HS-5 (cell line): ENCODE data around the gene CD28.

Experiments
- DNase-seq: peaks from one replicate; pipeline ENCODE4 v3.0.0-alpha.2; 2012; ENCODE audit warnings: low read depth

The CD28 gene

DNA sequence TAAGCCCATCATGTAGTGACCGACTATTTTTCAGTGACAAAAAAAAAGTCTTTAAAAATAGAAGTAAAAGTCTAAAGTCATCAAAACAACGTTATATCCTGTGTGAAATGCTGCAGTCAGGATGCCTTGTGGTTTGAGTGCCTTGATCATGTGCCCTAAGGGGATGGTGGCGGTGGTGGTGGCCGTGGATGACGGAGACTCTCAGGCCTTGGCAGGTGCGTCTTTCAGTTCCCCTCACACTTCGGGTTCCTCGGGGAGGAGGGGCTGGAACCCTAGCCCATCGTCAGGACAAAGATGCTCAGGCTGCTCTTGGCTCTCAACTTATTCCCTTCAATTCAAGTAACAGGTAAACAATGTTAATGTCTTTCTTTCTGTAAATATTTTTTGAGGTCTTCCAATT, at the start of gene CD28:
Gene CD28 (plus strand): TSS at position 237 of the 400 bp plus-strand sequence. CDS start 58 bp downstream, at position 295.
- DNase-seq: no peak

DNA sequence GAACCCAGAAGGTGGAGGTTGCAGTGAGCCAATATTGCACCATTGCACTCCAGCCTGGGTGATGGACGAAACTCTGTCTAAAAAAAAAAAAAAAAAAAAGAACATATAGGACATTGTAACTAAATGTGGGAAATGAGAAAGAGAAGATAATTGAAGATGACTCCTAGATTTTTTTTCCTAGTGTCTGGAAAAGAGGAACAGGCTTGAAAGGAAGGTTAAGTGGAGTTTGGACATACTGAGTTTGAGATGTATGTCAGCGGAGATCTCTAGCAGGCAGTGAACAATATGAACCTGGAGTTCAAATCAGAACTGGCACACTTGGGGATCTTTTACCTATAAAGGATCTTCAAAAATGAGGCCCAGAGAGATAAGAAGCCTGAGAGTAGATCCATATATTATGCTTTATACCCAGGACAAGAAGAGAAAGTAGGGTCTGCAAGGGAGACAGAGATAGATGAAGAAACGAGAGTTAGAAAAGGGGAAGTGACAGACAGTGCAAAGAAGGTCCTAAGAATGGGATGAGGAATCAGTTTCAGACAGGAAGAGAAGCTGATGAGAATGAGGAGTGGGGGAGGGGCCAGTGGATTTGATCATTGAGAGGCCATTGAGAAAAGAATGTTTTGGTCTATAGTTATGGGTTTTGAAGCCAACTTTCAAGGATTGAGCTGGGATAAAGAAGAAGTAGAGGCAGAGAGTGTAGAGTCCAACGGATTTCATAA, 46.9 kb upstream of the CD28 start:
- DNase-seq: no peak

DNA sequence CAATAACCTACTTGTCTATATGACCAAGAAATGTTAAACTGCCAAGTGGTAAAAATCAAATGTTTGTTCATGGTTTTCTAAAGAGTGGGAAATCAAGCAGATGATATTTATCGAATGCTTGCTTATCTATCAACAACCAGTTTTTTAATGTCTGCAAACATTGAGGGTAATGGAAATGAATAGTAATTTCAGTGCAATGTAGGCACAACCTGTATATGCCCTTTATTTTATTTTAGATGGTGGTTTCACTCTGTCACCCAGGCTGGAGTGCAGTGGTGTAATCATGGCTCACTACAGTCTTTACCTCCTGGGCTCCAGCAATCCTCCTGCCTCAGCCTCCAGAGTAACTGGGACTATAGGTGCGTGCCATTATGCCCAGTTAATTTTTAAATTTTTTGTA, 46.0 kb upstream of the CD28 start:
- DNase-seq: no peak

DNA sequence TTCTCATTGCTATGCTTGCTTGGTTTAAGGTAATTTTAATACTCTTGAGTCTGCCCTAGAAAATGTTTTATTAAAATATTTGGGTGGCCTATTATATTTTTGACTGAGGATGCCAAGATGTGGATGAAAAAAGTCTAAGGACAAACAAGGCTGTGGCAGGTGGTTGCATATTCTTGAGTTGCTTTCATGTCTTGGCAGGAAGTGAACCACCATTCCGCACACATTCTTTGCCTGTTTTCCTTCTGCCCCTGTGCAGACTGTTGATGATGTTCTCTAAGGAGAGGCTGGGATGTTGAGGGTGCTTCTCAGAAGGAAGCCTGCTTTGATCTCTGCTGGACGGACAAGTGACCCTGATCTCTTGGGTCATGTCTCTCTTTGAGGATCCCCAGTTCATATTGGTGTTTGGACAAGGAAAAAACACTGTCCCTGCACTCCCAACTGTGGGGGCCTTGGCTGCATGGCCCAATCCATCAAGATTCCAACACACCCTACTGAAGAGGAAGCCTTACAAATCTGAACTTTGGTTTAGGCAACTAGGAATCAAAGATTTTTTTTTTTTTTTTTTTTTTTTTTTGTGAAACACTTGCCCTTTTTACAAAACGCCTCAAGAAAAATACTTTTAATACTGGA, 45.0 kb upstream of the CD28 start:
- no peak for DNase-seq

DNA sequence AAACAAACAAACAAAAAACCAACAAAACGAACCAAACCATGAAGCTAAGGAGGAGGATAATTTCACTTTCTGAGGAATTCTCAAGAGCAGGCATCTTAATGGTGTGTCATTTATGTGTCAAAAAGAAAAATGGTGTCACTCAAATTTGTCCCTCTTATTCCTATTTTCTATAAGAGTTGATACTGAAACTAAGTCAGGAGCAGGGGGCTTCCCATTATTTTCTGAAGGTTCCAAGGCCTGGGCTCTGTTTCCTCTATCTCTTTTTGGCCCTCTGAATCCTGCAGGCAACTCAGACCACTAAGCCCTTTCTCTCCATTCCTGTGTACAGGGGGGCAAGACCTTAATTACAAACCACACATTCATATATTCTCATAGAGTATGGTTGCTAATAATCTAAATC, 44.0 kb upstream of the CD28 start:
- no peak for DNase-seq

DNA sequence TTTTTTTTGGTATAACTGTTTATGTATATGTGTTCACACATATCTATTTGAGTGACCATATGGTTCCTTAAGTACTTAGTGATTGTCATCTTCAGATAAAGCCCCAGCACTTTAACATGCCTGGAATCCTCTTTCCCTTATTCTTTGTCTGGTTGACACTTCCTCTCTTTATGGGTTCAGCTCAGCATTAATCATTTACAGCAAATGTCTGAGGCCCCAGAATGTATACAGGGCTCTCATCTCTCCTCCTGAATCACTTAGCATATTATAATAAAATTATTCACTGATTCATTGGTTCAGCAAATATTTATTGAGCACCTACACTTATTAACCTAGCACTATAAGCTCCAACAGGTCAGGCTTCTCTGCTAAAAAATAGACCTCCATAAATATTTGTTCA, 43.5 kb upstream of the CD28 start:
- DNase-seq: no peak

DNA sequence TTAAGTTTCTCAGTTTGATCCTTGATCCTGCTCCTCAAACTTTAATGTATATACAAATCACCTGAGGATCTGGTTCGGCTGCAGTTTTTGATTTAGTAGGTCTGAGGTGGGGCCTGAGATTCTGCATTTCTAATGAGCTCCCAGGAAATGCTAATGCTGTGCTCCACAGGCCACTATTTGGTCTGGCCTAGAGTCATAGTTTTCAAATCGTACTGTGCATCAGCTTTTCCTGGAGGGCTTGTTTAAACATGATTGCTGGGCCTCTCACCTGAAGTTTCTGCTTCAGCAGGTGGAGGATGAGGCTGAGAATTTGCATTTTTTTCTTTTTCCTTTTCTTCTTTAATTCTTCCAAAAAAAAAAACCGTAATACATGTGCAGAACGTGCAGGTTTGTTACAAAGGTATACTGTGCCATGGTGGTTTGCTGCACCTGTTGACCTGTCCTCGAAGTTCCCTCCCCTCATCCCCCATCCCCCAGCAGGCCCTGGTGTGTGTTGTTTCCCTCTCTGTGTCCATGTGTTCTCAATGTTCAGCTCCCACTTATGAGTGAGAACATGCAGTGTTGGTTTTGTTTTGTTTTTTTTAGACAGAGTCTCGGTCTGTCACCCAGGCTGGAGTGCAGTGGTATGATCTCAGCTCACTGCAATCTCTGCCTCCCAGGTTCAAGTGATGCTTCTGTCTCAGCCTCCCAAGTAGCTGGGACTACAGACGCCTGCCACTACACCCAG, 42.2 kb upstream of the CD28 start:
- DNase-seq: no peak

DNA sequence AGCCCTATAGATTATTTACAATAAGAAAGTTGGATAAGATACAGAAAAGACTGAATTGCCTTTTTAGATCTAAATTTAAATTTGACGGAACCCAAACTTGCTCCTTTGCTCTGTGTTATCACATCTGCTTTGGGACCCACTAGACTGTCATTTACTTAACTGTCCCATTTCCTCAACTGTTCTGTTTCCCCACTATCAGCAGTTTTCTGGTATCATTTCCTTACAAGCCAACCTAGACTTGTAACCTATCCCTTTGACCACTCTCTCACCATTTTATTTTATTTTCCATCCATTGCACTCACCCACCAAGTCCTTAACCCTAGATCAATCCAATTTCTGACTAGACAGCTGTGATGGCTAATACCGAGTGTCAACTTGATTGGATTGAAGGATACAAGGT, 38.6 kb upstream of the CD28 start:
- DNase-seq: no peak

DNA sequence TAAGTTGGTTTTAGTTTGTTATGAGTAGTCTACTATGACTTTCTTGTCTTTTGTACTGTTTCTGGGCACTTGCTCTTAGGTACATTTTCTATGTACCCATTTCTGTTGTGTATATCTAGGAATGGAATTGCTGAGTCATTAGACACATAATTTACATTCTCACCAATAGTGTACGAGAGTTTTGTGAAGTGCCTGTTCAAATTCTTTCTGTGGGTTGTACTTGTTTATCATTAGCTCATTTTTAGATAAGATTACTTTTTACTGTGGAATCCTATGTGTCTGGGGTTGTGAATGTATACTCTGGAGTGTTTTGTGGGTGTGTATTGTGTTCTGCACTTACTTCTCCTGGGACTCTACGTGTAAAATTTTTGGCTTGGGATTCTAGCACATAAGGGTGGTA, 36.6 kb upstream of the CD28 start:
- DNase-seq: no peak

DNA sequence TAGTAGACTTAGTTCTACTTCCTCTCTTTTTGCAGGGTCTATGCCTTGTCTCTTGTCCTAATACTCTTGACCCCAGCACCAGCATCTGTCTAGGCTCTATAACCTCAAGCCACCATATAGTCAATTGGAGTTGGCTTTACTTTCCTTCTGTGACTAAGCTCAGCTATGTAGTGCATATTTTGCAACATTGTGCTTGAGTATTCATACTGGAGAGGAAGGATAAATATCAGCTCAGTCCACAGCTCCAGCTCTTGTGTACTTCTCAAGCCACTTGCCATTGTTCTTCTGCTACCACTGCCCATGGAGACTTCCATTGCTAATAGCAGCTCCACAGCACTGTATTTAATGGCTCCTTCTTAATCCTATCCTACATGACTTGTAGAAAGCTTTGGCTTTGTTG, 35.5 kb upstream of the CD28 start:
- DNase-seq: no peak

DNA sequence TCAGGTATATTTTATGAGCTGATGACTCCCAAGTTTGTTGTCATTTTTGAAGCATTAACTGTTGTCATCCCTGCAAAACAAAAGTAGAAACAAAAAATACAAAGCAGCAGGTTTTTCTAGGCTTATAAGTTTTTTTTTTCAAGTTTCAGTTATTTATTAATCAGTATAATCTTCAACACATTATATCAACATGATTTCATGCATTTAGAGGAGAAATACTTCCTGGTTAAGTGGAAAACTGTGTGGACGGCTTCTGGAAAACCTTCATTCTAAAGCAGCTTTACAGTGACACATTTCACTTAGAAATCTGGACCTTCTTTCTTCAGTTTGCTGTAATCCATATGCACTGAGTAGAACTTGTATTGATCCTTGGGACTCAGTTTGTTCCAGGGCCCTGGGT, 34.6 kb upstream of the CD28 start:
- DNase-seq: no peak

DNA sequence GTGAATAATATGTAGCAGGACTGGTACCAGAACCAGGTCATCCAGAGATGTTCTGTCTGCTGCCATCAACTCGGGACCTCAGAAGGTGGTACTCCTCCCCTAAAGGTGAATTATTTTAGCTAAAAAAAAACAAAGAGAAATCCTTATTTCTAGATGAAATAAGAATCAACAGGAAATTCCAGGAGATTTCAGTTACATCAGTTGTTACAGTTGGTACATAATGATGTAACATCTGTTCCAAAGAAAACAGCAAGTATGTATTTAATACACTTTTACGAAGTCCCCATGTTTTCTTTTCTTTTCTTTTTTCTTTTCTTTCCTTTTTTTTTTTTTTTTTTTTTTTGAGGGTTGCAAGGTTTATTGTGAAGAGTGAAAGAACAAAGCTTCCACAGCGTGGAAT, 33.6 kb upstream of the CD28 start:
- DNase-seq: no peak

DNA sequence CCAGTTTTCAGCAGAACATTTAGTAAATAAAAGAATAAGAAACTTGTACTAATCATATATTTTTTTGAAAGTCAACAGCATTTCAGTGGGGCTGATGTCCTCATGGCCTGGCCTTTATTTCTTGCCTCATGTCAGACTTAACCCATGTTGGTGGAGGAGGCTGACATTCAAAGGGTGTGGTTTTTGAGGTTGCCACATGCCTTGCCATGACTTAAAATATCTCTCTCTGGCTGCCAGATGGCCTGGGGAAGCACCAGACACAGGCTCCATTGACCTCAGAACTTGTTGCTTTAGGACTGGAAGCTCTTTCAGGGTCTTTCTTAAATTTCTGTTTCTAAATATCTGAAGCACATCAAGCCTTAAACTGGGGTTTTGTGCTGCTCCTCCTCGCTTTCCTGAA, 32.5 kb upstream of the CD28 start:
- no peak for DNase-seq

DNA sequence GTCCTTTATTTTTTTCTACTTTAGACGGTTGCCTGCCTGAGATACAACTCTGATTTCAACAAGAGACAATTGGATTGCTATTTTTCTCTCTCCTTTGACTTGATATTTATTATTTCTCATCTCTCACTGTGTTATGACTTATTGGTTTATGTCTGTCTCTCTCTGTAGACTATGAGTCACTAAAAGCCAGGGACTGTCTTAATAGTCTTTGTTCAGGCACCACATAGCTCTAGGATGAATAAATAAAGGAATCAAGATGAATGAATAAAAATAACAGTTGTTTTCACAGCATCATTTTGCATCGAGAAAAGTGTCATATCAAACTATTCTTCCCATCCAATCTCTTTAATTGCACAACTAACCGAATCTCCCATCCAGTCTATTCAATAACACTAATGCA, 31.4 kb upstream of the CD28 start:
- no peak for DNase-seq

DNA sequence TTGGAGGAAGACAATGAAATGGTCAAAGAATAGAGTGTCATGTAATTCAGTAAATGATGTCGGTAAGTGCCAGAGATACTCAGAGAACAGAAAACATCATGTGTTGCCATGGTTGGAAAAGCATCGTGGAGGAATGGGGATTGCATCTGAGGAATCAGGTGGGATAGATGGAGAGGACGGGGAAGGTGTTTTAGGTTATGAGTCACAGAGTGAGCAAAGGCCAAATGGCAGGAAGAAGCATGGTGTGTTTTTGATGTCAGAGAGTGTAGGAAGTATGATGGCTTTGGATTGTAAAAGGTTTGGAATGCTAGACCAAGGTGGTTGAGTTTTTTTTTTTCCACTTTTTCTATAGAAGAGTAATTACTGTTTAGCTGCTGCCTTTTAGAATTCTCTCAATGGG, 27.5 kb upstream of the CD28 start:
- no peak for DNase-seq

DNA sequence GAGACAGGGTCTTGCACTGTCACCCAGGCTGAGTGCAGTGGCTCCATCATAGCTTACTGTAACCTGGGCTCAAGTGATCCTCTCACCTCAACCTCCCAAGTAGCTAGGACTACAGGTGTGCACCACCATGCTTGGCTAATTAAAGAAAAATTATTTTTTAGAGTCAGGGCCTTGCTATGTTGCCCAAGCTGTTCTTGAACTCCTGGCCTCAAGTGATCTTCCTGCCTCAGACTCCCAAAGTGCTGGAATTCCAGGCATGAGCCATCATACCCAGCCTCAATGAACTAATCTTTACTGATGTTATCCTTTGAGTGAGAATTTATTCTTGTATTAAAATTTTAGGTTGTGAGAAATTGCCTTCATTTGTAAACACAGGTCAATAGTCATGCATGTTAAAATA, 27.0 kb upstream of the CD28 start:
- DNase-seq: no peak

DNA sequence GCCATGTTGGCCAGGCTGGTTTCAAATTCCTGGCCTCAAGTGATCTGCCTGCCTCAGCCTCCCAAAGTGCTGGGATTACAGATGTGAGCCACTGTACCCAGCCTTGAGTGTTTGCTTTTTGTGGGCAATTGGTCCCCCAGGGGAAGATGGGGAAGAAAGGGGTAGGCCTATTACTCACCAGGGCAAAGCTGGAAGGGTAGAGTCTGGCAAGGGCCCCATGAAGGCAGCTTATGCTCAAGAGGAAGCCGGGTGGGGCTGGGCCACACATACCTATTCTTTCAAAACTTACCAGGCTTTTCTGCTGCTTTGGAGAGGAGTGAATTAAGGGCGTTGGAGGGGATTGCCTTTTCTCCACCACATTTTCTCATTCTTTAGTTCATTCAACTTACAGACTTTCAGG, 24.5 kb upstream of the CD28 start:
- no peak for DNase-seq

DNA sequence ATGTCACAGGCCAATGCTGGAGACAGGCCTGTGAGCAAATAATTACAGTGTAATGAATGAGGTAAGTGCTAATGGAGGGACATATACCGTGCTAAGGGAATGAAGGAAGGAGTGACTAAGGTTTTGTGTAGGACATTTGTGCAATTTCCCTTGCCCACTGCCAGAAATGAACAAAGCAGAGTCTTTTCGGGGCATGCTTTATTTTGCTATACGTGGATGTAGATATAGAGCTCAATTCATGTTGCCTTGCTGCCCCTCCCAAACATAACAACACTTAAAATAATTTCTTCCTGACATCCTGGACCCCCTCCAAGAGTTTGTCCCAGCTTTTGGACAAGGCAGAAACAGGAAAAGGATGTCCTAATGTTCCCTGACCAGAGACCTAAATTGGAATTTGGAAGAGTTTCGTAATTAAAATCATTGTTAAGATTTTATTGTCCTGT, 23.7 kb upstream of the CD28 start:
- DNase-seq: no peak

DNA sequence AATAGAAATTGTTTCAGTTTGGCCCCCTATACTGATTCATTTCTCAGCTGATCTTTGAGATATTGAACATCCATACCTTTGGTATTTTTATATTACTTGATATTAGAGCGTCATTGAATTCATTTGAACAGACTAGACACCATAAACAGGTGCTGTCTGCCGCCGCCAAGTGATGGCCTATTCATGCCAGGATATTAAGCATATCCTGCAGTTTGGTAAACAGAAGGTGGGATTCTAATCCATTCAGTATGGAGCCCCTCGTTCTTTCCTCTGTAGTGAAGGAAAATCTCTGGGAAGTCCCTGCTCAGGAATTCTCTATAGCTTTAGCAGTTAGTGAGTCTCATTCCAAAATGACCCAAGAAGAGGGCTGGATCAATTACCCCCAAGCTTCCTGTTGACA, 23.0 kb upstream of the CD28 start:
- no peak for DNase-seq

DNA sequence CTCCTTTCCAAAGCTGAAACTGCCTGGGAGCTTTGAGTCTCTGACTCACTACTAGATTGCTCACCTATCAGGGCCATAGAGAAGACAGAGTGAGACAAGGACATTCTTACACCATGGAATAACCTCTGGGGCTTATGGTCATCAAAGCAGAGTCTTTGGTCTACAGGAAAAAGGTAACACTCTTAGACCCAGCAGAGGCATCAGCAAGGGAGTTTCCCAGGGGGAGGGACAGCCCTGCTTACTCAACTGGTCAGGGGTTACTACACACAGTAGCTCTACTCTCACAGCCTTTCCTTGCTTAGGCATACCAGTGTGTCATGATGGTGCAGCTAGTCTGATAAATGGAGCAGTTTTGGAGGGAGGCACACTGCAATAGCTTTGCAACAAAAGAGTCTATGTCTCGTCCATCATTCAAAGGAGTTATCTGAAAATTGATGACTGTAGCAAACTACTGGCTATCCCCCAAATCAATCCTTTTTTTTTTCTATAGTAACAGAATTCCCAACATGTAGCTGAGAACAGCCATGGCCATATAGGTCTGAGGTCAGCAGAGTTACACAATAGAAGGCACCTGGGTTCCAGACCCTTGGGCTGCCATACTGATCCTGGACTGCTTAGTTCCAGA, 22.4 kb upstream of the CD28 start:
- no peak for DNase-seq

DNA sequence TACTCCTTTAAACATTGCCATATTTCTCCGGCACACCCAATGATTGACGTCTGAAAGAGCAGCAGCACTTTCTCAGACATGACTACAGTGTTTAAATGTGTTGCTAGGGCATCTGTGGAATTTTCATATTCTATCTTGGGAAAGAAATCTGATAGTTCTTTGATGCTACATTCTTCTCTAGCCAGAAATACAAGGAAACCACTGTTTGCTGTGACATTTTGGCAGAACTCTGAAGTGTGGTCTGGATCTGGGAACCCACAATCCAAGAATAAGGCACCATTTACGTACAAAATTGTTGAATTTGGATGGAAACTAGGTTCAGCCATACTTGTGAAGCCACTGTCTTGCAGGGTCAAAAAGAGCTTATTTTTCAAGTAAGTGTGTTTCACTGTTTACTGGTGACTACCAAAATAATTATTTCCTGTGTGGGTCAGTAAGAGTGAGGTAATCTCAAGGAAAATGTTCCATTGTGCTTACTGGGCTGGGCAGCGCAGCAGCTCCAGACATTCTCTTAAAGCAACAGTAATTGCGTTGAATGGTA, 21.3 kb upstream of the CD28 start:
- no peak for DNase-seq

DNA sequence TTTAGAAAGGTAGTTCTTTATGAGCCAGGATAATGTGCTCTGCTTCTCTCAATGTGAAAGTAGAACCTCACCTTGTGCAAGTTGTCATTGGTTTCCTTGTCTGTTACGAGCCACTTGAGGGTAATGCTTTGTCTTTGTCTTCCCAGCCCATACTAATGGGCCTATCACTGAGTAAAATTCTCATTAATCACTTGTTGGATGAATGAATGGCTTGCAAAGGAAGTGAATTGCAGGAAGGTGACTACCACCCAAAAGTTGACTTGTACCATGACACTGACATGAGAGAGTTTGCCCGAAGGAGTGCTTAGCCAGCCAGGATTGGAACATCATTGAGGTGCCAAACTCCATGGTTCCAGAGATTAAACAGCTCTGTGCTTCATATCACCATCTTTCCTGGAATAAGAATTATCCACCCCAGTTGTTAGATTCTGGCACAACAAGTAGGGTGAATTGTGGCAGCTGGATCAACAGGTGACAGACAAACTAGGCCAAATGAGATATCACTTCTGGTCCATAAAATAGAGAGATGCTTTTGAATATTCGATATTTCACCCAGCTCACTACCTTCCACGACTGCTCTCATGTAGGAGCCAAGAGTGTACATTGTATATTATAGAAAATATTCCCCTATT, 20.5 kb upstream of the CD28 start:
- no peak for DNase-seq
